Measurements from ENCODE around the gene TSPAN19. TPM values are rescaled to one million over a fixed set of nuclear protein-coding genes. Genes with fewer than 3 reads are reported as not detected.
"Not testable (repeated sequence)": the region's sequence is repeated elsewhere in the genome, so short reads cannot be mapped to it uniquely, and the experiment has no call there.

The TSPAN19 gene
- total RNA-seq, 1 donor from 2014 or later: 0.33 TPM

DNA sequence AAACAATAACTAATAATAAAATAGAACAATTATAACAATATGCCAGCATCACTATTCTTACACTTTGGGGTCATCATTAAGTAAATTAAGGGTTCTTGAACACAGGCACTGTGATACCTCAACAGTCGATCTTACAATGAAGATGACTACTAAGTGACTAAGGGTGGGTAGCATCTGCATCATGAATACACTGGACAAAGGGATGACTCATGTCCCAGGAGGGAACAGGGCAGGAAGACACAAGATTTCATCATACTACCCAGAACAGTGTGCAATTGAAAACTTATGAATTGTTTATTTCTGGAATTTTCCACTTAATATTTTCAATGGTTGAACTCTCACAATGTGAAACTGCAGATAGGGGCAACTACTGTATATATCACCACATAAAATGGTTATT lies 19.7 kb downstream of the TSPAN19 start:
- TF ChIP-seq, protein P1, sequence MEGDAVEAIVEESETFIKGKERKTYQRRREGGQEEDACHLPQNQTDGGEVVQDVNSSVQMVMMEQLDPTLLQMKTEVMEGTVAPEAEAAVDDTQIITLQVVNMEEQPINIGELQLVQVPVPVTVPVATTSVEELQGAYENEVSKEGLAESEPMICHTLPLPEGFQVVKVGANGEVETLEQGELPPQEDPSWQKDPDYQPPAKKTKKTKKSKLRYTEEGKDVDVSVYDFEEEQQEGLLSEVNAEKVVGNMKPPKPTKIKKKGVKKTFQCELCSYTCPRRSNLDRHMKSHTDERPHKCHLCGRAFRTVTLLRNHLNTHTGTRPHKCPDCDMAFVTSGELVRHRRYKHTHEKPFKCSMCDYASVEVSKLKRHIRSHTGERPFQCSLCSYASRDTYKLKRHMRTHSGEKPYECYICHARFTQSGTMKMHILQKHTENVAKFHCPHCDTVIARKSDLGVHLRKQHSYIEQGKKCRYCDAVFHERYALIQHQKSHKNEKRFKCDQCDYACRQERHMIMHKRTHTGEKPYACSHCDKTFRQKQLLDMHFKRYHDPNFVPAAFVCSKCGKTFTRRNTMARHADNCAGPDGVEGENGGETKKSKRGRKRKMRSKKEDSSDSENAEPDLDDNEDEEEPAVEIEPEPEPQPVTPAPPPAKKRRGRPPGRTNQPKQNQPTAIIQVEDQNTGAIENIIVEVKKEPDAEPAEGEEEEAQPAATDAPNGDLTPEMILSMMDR (IDR thresholded peaks at IDR 0.05; ENCODE audit: borderline replicate concordance): no peak
- Histone ChIP-seq H3K36me3 (no peaks in the 10 kb centered on the region), H3K27me3 (ENCODE audit: low read depth) (no peaks in the 10 kb centered on the region), H3K4me1 (no peaks in the 10 kb centered on the region), H3K4me3 (no peak overlapping the region), H3K27ac (replicated peaks) (no peak overlapping the region), H3K9me3 (replicated peaks) (no peaks in the 10 kb centered on the region)
- no peak for DNase-seq
- intact Hi-C loops (cut with micrococcal nuclease): no loop called here

DNA sequence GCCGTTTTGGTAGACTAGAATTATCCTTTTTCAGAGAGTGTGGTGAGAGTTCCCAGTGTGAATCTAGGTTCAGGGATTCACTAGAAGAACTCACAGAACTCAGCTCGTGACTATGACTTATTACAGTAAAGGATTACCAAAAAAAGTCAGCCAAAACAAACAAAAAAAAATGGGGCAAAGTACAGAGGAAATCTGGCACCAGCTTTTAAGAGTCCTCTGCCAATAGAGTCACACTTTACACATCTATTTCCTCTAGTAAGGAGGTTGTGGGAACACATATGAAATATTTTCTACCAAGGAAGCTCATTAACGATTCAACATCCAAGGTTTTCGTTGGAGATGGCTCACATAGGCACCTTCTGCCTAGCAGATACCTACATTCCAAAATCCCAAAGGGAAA lies 28.2 kb downstream of the TSPAN19 start:
- TF ChIP-seq, protein P1 (IDR thresholded peaks at IDR 0.05; ENCODE audit: borderline replicate concordance): no peak
- no peak overlapping the region for H3K27ac ChIP-seq (replicated peaks)
- H3K4me1 ChIP-seq: no peaks in the 10 kb centered on the region
- DNase-seq: no peak
- intact Hi-C loops (cut with micrococcal nuclease): no loop called here
- H3K36me3 ChIP-seq: no peaks in the 10 kb centered on the region
- H3K9me3 ChIP-seq (replicated peaks): no peaks in the 10 kb centered on the region
- H3K27me3 ChIP-seq (ENCODE audit: low read depth): no peaks in the 10 kb centered on the region
- H3K4me3 ChIP-seq: no peak overlapping the region

DNA sequence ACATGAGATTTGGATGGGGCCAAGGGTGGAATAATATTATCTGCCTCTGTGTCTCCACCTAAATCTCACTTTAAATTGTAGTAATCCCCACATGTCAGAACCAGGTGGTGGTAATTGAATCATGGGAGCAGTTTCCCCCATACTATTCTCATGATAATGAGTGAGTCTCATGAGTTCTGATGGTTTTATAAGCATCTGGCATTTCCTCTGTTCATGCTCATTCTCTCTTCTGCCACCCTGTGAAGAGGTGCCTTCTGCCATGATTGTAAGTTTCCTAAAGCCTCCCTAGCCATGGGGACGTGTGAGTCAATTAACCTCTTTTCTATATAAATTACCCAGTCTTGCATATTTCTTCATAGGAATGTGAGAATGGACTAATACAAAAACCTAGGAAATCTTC lies 29.9 kb downstream of the TSPAN19 start:
- intact Hi-C loops (cut with micrococcal nuclease): no loop called here
- TF ChIP-seq, protein P1 (IDR thresholded peaks at IDR 0.05; ENCODE audit: borderline replicate concordance): no peak

DNA sequence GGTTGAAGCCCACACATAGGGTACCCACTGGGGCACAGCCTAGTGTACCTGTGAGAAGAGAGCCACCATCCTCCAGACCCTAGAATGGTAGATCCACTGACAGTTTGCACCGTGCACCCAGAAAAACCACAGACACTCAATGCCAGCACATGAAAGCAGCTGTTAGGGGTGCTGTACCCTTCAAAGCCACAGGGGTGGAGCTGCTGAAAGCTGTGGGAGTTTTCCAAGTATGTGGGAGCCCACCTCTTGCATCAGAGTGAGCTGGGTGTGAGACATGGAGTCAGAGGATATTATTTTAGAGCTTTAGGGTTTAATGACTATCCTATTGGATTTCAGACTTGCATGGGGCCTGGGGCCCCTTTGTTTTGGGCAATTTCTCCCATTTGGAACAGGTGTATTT lies 30.5 kb downstream of the TSPAN19 start:
- H3K9me3 ChIP-seq (replicated peaks): no peaks in the 10 kb centered on the region
- no peak overlapping the region for H3K4me3 ChIP-seq
- no peak for DNase-seq
- intact Hi-C loops (cut with micrococcal nuclease): no loop called here
- H3K36me3 ChIP-seq: no peaks in the 10 kb centered on the region
- TF ChIP-seq, protein P1 (IDR thresholded peaks at IDR 0.05; ENCODE audit: borderline replicate concordance): no peak
- H3K27ac ChIP-seq (replicated peaks): no peak overlapping the region
- H3K27me3 ChIP-seq (ENCODE audit: low read depth): no peaks in the 10 kb centered on the region
- H3K4me1 ChIP-seq: no peaks in the 10 kb centered on the region

More for the DNA sequence above, 29.9 kb downstream of the TSPAN19 start:
- H3K27me3 ChIP-seq (ENCODE audit: low read depth): no peaks in the 10 kb centered on the region
- H3K4me1 ChIP-seq: no peaks in the 10 kb centered on the region
- H3K9me3 ChIP-seq (replicated peaks): no peaks in the 10 kb centered on the region
- no peak for DNase-seq
- H3K4me3 ChIP-seq: no peak overlapping the region
- H3K27ac ChIP-seq (replicated peaks): no peak overlapping the region
- H3K36me3 ChIP-seq: no peaks in the 10 kb centered on the region

DNA sequence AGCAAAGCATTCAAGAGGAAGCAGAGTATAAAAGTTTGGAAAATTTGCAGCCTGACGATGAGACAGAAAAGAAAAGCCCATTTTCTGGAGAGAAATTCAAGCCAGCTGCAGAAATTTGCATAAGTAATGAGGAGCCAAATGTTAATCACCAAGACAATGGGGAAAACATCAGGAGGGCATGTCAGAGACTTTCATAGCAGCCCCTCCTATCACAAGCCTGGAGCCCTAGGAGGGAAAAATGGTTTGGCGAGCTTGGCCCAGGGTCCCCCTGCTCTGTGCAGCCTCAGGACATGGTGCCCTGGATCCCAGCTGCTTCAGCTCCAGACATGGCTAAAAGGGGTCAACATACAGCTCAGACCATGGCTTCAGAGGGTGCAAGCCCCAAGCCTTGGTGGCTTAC lies 31.0 kb downstream of the TSPAN19 start:
- H3K36me3 ChIP-seq; intact Hi-C loops (cut with micrococcal nuclease): not testable (repeated sequence)

DNA sequence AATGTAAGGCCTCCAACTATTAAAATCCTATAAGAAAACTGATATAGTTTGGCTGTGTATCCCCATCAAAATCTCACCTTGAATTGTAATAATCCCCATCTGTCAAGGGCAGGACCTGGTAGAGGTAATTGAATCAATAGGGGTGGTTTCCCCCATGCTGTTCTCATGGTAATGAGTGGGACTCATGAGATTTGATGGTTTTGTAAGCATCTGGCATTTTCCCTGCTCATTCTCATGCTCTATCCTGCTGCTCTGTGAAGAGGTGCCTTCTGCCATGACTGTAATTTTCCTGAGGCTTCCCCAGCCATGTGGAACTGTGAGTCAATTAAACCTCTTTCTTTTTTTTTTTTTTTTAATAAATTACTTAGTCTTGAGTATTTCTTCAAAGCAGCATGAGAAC lies 31.9 kb downstream of the TSPAN19 start:
- Histone ChIP-seq H3K36me3 (no peaks in the 10 kb centered on the region), H3K4me1 (no peaks in the 10 kb centered on the region), H3K9me3 (replicated peaks) (no peaks in the 10 kb centered on the region), H3K27ac (replicated peaks) (no peak overlapping the region), H3K4me3 (no peak overlapping the region), H3K27me3 (ENCODE audit: low read depth) (no peaks in the 10 kb centered on the region)
- no peak for DNase-seq
- TF ChIP-seq, protein P1 (IDR thresholded peaks at IDR 0.05; ENCODE audit: borderline replicate concordance): no peak
- intact Hi-C loops (cut with micrococcal nuclease): no loop called here

More for the DNA sequence above, 31.0 kb downstream of the TSPAN19 start:
- not testable (repeated sequence) for H3K9me3 ChIP-seq (replicated peaks); H3K4me3 ChIP-seq; H3K4me1 ChIP-seq; DNase-seq; H3K27ac ChIP-seq (replicated peaks); H3K27me3 ChIP-seq (ENCODE audit: low read depth)

Data from left ventricle myocardium inferior (tissue), 1 donor.